ENCODE measurements around the gene PLEKHA8.

Gene PLEKHA8

GRCh38 chr7:29990931-29991330, 37.3 kb upstream of the PLEKHA8 start:
- H3K4me3 ChIP-seq (ENCODE audit: low read depth, low read length) = no peak overlapping the region
- no peak for TF ChIP-seq CTCF (IDR thresholded peaks at IDR 0.05; ENCODE audit: borderline replicate concordance, insufficient read depth, low read depth, low read length)

- TF ChIP-seq CTCF (IDR thresholded peaks at IDR 0.05; ENCODE audit: borderline replicate concordance, insufficient read depth, low read depth, low read length) = no peak
- H3K4me3 ChIP-seq (ENCODE audit: low read depth, low read length) = no peak overlapping the region
These were observed 36.3 kb upstream of the PLEKHA8 start for GRCh38 chr7:29991937-29992336.

DNA sequence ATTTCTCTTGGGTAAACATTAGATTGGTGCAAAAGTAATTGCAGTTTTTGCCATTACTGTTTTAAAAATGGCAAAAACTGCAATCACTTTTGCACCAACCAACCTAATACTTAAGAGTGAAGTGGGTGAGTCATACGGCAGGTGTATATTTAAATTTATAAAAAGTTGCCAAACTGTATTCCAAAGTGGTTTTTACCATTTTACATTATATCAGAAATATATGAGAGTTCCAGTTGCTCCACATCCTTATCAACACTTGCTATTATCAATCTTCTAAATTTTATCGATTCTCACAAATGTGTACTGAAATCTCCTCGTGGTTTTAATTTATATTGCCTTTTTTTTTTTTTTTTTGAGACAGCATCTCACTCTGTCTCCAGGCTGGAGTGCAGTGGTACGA, 35.1 kb upstream of the PLEKHA8 start:
- TF ChIP-seq CTCF (IDR thresholded peaks at IDR 0.05; ENCODE audit: borderline replicate concordance, insufficient read depth, low read depth, low read length) = no peak
- H3K4me3 ChIP-seq (ENCODE audit: low read depth, low read length) = no peak overlapping the region

GRCh38 chr7:29995652-29996051, 32.6 kb upstream of the PLEKHA8 start:
- H3K4me3 ChIP-seq (ENCODE audit: low read depth, low read length) = no peak overlapping the region
- TF ChIP-seq CTCF (IDR thresholded peaks at IDR 0.05; ENCODE audit: borderline replicate concordance, insufficient read depth, low read depth, low read length) = no peak

- H3K4me3 ChIP-seq (ENCODE audit: low read depth, low read length) = no peak overlapping the region
- TF ChIP-seq CTCF (IDR thresholded peaks at IDR 0.05; ENCODE audit: borderline replicate concordance, insufficient read depth, low read depth, low read length) = no peak
These were observed 31.9 kb upstream of the PLEKHA8 start for GRCh38 chr7:29996321-29996720.

- no peak overlapping the region for H3K4me3 ChIP-seq (ENCODE audit: low read depth, low read length)
- TF ChIP-seq CTCF (IDR thresholded peaks at IDR 0.05; ENCODE audit: borderline replicate concordance, insufficient read depth, low read depth, low read length) = no peak
These were observed 29.7 kb upstream of the PLEKHA8 start for GRCh38 chr7:29998489-29998888.

DNA sequence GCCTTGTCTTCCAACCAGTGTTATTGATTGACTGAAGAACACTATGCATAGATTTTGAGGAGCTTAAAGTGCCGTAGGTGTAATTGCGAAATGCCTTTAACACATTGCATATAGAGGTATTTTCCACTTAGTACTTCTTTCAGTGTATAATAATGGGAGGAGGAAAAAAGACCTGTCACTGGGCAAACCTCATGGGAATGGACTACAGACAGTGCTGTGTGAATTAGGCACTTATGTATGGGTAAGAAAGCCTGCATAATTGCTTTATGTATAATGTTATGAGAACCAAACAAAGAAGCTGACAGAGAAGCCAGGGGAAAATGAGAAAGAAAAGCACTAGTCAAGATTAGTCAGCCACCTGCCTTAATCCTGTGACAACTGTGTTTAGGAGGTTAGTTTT, 26.2 kb upstream of the PLEKHA8 start:
- TF ChIP-seq CTCF (IDR thresholded peaks at IDR 0.05; ENCODE audit: borderline replicate concordance, insufficient read depth, low read depth, low read length) = no peak
- no peak overlapping the region for H3K4me3 ChIP-seq (ENCODE audit: low read depth, low read length)
